Activated CD4-positive, alpha-beta T cell treated with anti-CD3 and anti-CD28 coated beads, Interleukin-2, amount 50 U/mL, for 16 hours (primary cell): ENCODE measurements around the gene FCHSD2.
A peak's percentile ranks its signal among the peaks of the same experiment; 100 is the strongest.

ENCODE experiments used
- DNase-seq: peaks from one replicate; pipeline ENCODE4 v3.0.0-alpha.2; 2020

The FCHSD2 gene

GRCh38 chr11:72829884-72830533 is 312.1 kb downstream of the FCHSD2 start:
- no peak for DNase-seq

- no peak for DNase-seq
Observed at GRCh38 chr11:72829178-72829577, 312.9 kb downstream of the FCHSD2 start.

GRCh38 chr11:72828692-72829101 is 313.4 kb downstream of the FCHSD2 start:
- DNase-seq: no peak

GRCh38 chr11:72828081-72828567 is 314.0 kb downstream of the FCHSD2 start:
- DNase-seq: no peak

GRCh38 chr11:72827656-72828055 is 314.5 kb downstream of the FCHSD2 start:
- peak; percentile 45 for DNase-seq

GRCh38 chr11:72826942-72827480 is 315.1 kb downstream of the FCHSD2 start:
- DNase-seq: no peak

- DNase-seq: no peak
Observed at GRCh38 chr11:72826191-72826941, 315.8 kb downstream of the FCHSD2 start.

- DNase-seq: no peak
Observed at GRCh38 chr11:72825661-72826060, 316.5 kb downstream of the FCHSD2 start.

GRCh38 chr11:72824811-72825505 is 317.2 kb downstream of the FCHSD2 start:
- no peak for DNase-seq

GRCh38 chr11:72824020-72824419 is 318.1 kb downstream of the FCHSD2 start:
- DNase-seq: no peak

GRCh38 chr11:72823105-72823804 is 318.9 kb downstream of the FCHSD2 start:
- DNase-seq: no peak

GRCh38 chr11:72821920-72822799 is 320.0 kb downstream of the FCHSD2 start:
- peak; percentile 89 for DNase-seq

- DNase-seq: no peak
Observed at GRCh38 chr11:72821221-72821919, 320.7 kb downstream of the FCHSD2 start.

- no peak for DNase-seq
Observed at GRCh38 chr11:72820439-72821139, 321.5 kb downstream of the FCHSD2 start.

- no peak for DNase-seq
Observed at GRCh38 chr11:72818971-72819370, 323.1 kb downstream of the FCHSD2 start.

- DNase-seq: no peak
Observed at GRCh38 chr11:72817966-72818365, 324.2 kb downstream of the FCHSD2 start.

- DNase-seq: no peak
Observed at GRCh38 chr11:72816404-72816990, 325.6 kb downstream of the FCHSD2 start.

- DNase-seq: no peak
Observed at GRCh38 chr11:72815110-72815618, 327.0 kb downstream of the FCHSD2 start.

GRCh38 chr11:72814286-72815109 is 327.6 kb downstream of the FCHSD2 start, which contains the start of gene ATG16L2:
ATG16L2 (plus strand) TSS chr11:72814411; CDS start chr11:72814446, 35 bp downstream.
- peak; percentile 88 for DNase-seq
